GM19240 (cell line): ENCODE data around the gene MYG1.

Experiments used
- DNase-seq: peaks from one replicate; pipeline ENCODE4 v3.0.0; 2011; ENCODE audit warnings: low spot score; ENCODE audit not compliant: insufficient read length

Gene MYG1

GRCh38 chr12:53299454-53300180 is at the start of gene MYG1:
TSS of gene MYG1 (plus strand) at chr12:53299695. CDS start at chr12:53299738, 43 bp downstream.
- DNase-seq = peak; percentile 86

DNA sequence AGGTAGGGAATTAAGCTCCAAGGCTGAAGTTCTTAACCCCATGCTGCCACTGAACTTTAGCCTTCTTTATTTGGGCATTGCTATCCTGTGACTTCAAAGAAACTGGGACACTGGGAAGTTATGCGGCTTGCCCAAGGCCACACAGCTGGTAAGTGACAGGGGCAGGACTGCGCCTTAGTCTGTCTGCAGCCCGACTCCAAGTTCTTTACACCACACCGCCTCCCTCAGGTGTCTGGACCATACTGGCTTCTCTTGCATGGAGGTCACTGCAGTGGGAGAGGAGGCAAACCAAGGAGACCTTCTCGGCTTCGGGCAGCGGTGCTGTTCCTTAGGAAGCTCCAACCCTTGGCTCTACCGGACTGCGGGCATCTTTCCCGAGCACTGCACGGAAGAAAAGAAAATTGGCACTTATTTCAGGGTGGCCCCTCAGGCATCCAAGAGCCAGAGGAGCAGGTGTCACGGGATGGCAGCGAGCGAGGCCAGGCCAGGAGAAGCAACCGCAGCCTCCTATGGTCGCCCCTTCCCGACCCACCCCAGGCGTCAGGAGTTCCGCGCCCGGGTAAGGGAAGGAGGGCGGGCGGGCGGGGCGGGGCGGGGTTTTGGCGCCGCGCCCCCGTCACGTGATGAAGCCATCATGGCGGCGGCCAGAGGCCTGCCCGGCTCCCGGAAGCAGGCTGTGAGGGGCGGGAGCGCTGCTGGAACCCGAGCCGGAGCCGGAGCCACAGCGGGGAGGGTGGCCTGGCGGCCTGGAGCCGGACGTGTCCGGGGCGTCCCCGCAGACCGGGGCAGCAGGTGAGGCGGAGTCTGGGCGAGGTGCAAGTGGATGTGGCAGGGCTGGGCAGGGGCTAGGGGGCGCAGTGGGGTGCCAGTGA is 47.8 kb upstream of the MYG1 start:
- peak; percentile 92 for DNase-seq

DNA sequence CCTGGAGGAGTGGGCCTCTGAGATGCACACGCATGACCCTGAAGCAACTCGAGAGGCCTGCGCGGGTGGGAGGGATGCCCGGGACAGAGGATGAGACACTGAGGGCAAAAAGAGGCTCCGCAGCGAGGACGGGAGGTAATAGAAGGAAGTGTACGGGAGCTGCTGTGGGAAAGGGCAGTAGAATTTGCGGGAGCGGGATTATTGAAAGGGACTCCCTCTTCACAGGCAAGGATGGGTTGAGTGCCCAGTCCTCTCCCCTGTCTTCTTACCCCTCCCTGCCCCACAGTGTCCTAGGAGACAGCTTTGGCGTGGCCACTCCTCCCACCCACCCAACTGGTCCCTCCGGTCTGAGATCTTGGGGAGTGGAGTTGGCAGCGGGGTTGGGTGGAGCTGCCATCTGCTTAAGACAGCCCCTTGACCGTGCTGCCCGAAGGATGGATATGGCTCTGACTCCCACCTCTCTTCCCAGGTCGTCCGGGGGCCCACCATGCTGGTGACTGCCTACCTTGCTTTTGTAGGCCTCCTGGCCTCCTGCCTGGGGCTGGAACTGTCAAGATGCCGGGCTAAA is 47.1 kb upstream of the MYG1 start:
- DNase-seq = no peak

- DNase-seq = no peak
Observed at GRCh38 chr12:53253298-53253697, 46.2 kb upstream of the MYG1 start.

GRCh38 chr12:53254816-53255545 is 44.5 kb upstream of the MYG1 start:
- no peak for DNase-seq

DNA sequence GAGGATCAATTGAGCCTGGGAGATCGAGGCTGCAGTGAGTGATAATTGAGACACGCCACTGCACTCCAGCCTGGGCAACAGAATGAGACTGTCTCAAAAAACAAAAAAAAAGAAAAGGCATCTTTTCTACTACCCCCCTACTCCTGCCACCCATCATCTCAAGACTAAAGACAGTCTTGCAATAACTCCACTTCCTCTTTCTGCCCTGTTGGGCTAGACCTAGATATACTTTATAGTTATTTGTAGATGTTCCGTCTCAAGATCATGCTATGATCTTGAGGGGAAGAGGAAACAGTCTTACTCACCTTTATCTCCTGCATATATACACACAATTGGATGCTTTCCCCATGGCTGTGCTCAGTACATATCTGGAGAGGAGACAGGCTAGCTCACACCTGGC is 43.5 kb upstream of the MYG1 start:
- no peak for DNase-seq

DNA sequence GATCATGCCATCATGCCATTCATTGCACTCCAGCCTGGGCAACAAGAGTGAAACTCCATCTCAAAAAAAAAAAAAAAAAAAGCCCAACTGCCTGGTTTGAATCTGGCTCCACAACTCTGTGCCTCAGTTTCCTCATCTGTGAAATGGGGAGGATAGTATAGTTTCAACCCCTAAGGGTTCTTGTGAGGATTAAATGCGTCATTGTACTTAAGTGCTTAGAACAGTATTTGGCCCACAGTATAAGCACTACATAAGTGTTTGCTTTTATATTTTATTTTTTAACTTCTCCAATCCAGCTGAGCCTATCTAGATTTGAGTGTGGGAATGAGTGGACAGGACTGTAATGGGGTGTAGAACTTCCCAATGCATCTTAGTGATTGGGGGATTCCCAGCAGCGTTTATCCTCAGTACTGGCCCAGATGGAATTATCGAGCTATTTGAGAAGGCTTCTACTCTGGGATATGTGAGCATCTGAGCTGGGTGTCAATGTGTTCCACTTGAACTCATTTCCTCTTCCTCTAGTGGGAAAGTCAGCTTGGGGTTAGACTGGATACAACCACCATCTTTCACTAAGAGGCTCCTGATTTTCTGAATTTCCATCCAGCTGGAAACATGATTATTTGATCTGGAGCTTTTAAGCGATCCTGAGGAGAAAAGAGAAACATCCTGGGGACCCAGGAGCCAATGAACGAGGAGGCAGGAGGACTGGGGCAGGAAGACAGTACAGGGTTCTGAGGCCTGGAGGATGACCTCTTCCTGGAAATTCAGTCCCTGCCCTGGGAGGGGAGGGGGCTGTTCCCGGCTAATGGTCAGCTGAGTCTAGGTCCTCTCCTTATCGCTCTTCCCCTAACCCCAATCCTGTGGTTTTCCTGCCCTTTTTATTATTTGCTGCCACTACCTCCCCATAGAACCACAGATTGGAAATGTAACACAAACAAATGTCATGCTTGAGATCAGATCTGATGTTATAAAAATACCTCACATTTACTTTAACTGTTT is 40.7 kb upstream of the MYG1 start:
- DNase-seq = no peak

- DNase-seq = no peak
Observed at GRCh38 chr12:53259891-53260290, 39.6 kb upstream of the MYG1 start.

- DNase-seq = no peak
Observed at GRCh38 chr12:53265783-53266182, 33.7 kb upstream of the MYG1 start.

DNA sequence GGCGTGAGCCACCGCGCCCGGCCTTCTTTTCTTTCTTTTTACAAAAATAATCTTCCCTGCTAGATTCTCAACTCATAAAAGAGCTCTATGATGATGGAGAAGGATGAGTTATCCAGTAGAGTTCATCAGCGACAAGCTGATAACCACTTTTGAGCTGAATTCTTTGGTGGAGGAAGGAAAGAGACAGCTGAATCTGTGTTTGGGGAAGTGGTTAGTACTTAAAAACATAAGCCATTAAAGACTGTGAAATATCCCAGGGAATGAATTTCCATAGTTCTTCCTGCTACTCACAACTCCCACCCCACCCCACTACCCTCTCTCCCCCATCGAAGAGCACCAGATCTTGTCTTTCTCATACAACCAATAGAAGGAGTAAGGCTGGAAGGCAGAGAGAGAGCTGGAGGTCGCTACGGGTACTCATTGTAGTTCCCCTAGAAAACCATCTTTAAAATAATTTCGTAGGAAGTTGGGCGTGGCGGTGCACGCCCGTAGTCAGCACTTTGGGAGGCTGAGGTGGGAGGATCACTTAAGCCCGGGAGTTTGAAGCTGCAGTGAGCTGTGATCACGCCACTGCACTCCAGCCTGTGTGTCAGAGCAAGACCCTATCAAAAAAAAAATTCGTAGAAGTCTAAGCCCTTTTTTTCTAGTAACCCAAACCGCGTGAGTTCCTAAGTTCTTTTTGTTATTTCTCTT is 32.0 kb upstream of the MYG1 start:
- no peak for DNase-seq

DNA sequence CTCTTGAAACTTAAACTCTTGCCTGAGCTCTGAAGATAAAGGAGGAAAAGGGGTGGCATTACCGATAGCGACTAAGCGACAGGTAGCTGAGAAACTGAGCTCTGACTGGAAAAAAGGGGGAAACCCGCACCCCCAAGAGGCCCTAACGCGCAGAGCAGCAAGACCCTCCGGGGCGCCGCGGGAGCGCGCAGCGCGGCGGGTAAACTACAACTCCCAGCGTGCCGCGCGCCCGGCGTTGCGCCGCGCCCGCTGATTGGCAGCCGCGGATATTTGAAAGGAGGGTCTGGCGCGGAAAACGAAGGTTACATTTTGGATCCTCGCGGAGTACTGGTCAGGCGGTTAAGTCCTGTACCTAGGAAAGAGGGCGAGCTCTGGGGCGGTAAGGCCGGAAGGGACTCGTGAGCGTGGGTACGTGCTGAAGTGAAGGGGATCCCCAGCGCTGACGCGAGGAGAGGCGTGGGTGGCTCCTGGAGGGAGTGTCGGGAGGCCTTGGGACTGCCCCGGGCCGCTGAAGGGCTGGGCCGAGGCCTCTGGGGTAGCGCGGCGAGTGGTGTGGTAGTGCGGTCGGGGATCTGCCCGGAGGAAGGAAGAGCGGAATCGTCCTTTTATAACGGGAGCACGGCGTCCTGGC is 31.4 kb upstream of the MYG1 start, which contains the start of gene ESPL1:
Gene ESPL1, plus strand, starts transcription at position 301 of the 631 bp plus-strand sequence. CDS start 468 bp downstream, outside the sequence.
- peak; percentile 91 for DNase-seq

DNA sequence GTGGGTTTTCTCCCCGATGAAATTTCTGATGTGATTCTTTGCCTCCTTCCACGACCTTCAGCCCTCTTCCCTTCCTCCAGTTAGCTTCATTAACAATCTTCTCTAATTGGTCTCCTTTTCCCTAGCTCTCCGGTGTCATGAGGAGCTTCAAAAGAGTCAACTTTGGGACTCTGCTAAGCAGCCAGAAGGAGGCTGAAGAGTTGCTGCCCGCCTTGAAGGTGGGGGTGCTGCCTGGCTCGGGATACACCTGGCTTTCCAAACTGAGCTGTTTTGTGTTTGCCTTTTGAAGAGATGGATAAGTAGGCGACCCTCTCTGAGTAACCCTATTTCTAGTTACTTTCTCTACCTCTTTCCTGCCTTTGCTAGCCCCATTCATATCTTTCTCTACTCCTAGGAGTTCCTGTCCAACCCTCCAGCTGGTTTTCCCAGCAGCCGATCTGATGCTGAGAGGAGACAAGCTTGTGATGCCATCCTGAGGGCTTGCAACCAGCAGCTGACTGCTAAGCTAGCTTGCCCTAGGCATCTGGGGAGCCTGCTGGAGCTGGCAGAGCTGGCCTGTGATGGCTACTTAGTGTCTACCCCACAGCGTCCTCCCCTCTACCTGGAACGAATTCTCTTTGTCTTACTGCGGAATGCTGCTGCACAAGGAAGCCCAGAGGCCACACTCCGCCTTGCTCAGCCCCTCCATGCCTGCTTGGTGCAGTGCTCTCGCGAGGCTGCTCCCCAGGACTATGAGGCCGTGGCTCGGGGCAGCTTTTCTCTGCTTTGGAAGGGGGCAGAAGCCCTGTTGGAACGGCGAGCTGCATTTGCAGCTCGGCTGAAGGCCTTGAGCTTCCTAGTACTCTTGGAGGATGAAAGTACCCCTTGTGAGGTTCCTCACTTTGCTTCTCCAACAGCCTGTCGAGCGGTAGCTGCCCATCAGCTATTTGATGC is 30.6 kb upstream of the MYG1 start:
- DNase-seq = no peak

DNA sequence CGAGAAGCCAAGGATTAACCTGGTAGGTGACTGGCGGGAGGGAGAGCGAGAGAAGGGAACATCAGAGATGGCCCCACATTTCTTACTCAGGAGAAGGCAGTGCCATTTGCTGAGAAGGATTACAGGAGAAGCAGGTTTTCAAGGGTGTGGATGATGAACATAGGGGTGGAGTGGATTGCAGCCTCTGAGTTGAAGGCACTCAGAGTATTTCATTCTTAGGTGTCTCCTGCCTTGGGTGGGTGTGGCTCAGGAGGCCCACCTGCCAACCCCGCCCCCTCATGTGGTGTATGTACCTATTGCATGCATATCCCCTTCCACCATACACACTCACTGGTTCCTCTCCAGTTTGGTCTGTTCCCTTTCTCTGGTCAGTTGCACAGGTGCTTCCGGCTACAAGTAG is 25.1 kb upstream of the MYG1 start:
- DNase-seq = no peak

- DNase-seq = no peak
Observed at GRCh38 chr12:53276511-53276910, 23.0 kb upstream of the MYG1 start.

GRCh38 chr12:53277981-53278380 is 21.5 kb upstream of the MYG1 start:
- DNase-seq = no peak

- no peak for DNase-seq
Observed at GRCh38 chr12:53279283-53279869, 20.1 kb upstream of the MYG1 start.

- no peak for DNase-seq
Observed at GRCh38 chr12:53279888-53280498, 19.5 kb upstream of the MYG1 start.
